Measurements from ENCODE around the gene PRCP. TPM values are rescaled to one million over a fixed set of nuclear protein-coding genes. Genes with fewer than 3 reads are reported as not detected.

The PRCP gene
- total and polyA plus RNA-seq, 7 donors, result 11.5 to 23.5 (median 12.1) TPM

DNA sequence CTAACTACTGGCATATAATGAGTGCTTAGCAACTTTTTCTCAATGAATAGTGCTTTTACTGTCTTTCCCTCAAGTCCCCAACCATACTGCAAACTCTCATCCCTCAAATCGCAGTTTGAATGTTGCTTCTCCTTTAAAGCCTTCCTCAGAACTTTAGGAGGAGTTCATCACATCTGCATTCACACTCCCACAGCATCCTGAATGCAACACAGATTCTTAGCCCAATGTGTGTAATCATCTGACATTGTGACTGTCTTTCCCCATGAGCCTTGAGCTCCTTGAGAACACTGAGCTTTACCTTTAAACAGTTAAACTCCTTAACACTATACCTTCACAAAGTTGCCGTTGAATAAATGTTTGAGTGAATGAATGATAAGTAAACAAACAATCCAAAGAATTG lies 84.8 kb downstream of the PRCP start:
- 63 to 78% (median 71%) methylated on average over 2 of the region's 2 CpGs for WGBS, 3 donors
- intact Hi-C loops (cut with DNase I), result no loop called here
- Histone ChIP-seq H3K27me3 (ENCODE audit: insufficient read depth in 3 of 3, low read length in 2 of 3) (no peaks in the 10 kb centered on the region), H3K4me3 (no peak overlapping the region), H3K36me3 (ENCODE audit: insufficient read depth in 1 of 2, low read depth in 1 of 2) (no peaks in the 10 kb centered on the region), H3K9me3 (no peaks in the 10 kb centered on the region), H3K27ac (no peak overlapping the region), H3K4me1 (no peaks in the 10 kb centered on the region)
- DNase-seq (no peak), ATAC-seq (no peak)
- TF ChIP-seq, protein P1, sequence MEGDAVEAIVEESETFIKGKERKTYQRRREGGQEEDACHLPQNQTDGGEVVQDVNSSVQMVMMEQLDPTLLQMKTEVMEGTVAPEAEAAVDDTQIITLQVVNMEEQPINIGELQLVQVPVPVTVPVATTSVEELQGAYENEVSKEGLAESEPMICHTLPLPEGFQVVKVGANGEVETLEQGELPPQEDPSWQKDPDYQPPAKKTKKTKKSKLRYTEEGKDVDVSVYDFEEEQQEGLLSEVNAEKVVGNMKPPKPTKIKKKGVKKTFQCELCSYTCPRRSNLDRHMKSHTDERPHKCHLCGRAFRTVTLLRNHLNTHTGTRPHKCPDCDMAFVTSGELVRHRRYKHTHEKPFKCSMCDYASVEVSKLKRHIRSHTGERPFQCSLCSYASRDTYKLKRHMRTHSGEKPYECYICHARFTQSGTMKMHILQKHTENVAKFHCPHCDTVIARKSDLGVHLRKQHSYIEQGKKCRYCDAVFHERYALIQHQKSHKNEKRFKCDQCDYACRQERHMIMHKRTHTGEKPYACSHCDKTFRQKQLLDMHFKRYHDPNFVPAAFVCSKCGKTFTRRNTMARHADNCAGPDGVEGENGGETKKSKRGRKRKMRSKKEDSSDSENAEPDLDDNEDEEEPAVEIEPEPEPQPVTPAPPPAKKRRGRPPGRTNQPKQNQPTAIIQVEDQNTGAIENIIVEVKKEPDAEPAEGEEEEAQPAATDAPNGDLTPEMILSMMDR (IDR thresholded peaks at IDR 0.05), result no peak

DNA sequence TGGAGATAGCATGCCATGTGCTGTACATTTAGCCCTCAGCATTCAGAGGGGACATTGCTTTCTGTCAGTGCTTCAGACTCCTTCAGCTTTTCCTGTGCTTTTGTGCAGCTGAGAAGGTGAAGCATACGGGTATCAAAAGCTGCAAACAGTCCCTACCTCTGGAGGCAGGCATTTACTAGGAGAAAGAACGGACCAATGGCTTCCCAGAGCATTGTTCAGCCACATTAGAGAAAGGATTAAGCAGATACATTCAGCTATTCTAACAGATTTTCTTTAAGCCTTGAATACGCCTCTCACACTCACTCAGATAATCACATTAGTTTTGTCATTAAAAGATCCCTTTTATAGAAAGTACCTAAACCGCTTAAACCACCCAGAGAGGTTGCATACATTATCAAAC lies 85.9 kb downstream of the PRCP start:
- WGBS, 3 donors, result 56 to 68% (median 66%) methylated on average over 4 of the region's 4 CpGs
- intact Hi-C loops (cut with DNase I), result no loop called here

DNA sequence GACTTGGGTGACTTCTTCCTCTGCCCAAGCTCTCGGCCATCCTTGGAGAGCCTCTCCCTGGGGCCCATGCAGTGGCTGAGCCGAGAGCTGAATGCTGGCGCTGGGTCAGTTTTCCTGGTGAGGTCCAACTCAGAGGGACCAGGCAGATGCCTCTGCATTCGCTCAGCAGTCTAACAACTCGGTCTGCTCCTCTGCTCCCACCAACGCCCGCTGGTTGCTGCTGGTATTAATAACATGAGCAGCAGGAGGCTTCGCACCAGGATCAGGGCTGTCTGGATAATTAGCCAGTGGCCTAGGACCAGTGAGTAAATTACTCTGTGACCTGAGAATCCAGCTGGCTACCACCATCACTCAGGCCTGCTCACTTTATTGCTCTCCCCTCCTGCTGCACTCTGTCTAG lies 88.9 kb downstream of the PRCP start:
- intact Hi-C loops (cut with DNase I), result no loop called here
- 43 to 69% (median 46%) methylated on average over 8 of the region's 8 CpGs for WGBS, 3 donors

More for the DNA sequence above, 85.9 kb downstream of the PRCP start:
- Histone ChIP-seq H3K4me1 (no peaks in the 10 kb centered on the region), H3K27ac (no peak overlapping the region), H3K4me3 (no peak overlapping the region), H3K9me3 (no peaks in the 10 kb centered on the region), H3K36me3 (ENCODE audit: insufficient read depth in 1 of 2, low read depth in 1 of 2) (no peaks in the 10 kb centered on the region), H3K27me3 (ENCODE audit: insufficient read depth in 3 of 3, low read length in 2 of 3) (no peaks in the 10 kb centered on the region)
- ATAC-seq (no peak), DNase-seq (no peak)
- TF ChIP-seq, protein P1 (IDR thresholded peaks at IDR 0.05), result no peak

DNA sequence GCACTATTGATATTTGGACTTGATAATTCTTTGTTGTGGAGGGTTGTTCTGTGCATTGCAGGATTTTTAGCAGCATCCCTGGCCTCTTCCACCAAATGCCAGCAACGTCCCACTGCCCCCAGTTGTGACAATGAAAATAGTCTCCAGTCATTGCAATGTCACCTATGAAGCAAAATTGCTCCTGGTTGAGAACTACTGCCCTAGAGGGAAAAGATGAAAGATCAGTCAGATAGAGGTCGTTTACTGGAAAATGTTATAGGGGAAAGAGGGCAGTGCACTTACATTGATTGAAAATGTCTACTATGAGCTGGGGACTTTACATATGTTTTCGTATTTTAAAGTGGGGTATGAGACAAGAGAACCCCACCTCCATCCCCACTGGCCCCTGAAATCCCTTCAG lies 89.5 kb downstream of the PRCP start:
- DNase-seq, result no peak
- TF ChIP-seq, protein P1 (IDR thresholded peaks at IDR 0.05), result no peak
- 58 to 73% (median 69%) methylated on average over 3 of the region's 3 CpGs for WGBS, 3 donors

More for the DNA sequence above, 88.9 kb downstream of the PRCP start:
- no peaks in the 10 kb centered on the region for H3K4me1 ChIP-seq
- H3K9me3 ChIP-seq, result no peaks in the 10 kb centered on the region
- no peak overlapping the region for H3K4me3 ChIP-seq
- ATAC-seq (no peak), DNase-seq (no peak)
- TF ChIP-seq, protein P1 (IDR thresholded peaks at IDR 0.05), result no peak
- no peak overlapping the region for H3K27ac ChIP-seq
- no peaks in the 10 kb centered on the region for H3K36me3 ChIP-seq (ENCODE audit: insufficient read depth in 1 of 2, low read depth in 1 of 2)
- H3K27me3 ChIP-seq (ENCODE audit: insufficient read depth in 3 of 3, low read length in 2 of 3), result no peaks in the 10 kb centered on the region

DNA sequence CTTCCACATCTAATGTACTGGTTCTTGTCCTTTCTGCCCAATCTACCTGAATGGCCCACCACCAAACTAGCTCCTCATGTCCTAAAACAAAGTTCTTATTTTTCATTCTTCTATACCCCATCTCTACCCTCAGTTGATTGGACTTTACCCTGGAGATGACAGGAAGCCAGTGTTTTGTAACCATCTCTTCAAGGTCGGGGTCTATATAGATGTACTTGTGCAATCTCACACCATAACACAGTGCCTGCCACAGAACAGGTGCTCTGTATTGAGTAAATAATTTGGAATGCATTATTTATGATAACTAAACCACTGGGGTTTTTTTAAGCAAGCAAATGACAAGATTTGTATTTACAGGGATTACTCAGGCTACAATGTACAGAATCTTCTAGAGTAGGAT lies 89.9 kb downstream of the PRCP start:
- ATAC-seq, result no peak
- TF ChIP-seq, protein P1 (IDR thresholded peaks at IDR 0.05), result no peak
- intact Hi-C loops (cut with DNase I), result no loop called here
- no peaks in the 10 kb centered on the region for H3K4me1 ChIP-seq
- no peaks in the 10 kb centered on the region for H3K36me3 ChIP-seq (ENCODE audit: insufficient read depth in 1 of 2, low read depth in 1 of 2)
- no peak overlapping the region for H3K27ac ChIP-seq
- H3K4me3 ChIP-seq, result no peak overlapping the region
- DNase-seq, result no peak
- peaks cover 0 to 4% (median 0%) of the 10 kb centered on the region in 3 donors for H3K27me3 ChIP-seq (ENCODE audit: insufficient read depth in 3 of 3, low read length in 2 of 3)
- no peaks in the 10 kb centered on the region for H3K9me3 ChIP-seq
- 59 to 76% (median 66%) methylated on average over 1 of the region's 1 CpG for WGBS, 3 donors

More for the DNA sequence above, 89.5 kb downstream of the PRCP start:
- intact Hi-C loops (cut with DNase I), result no loop called here
- H3K27me3 ChIP-seq (ENCODE audit: insufficient read depth in 3 of 3, low read length in 2 of 3), result peaks cover 0 to under 1% (median 0%) of the 10 kb centered on the region in 3 donors
- no peaks in the 10 kb centered on the region for H3K36me3 ChIP-seq (ENCODE audit: insufficient read depth in 1 of 2, low read depth in 1 of 2)
- no peaks in the 10 kb centered on the region for H3K4me1 ChIP-seq
- H3K4me3 ChIP-seq, result no peak overlapping the region
- no peaks in the 10 kb centered on the region for H3K9me3 ChIP-seq
- ATAC-seq, result no peak
- no peak overlapping the region for H3K27ac ChIP-seq

Data from psoas muscle (tissue), 8 donors.